Placental epithelial cell (primary cell): ENCODE data around the gene SLFN12L. TPM values are rescaled to one million over a fixed set of nuclear protein-coding genes. Genes with fewer than 3 reads are reported as not detected.

ENCODE experiments used
- small RNA-seq: library from RNA; depleted of rRNA; stranded (forward); fragments of <200 nt; gene quantifications from one replicate; pipeline ENCODE3, GENCODE V24; 2012
- total RNA-seq: library from RNA; depleted of rRNA; stranded (reverse); fragments of >200 nt; gene quantifications from 2 replicates; pipeline ENCODE4 v1.2.3, GENCODE V29; 2012

SLFN12L gene
- not detected in 2 replicates for total RNA-seq

DNA sequence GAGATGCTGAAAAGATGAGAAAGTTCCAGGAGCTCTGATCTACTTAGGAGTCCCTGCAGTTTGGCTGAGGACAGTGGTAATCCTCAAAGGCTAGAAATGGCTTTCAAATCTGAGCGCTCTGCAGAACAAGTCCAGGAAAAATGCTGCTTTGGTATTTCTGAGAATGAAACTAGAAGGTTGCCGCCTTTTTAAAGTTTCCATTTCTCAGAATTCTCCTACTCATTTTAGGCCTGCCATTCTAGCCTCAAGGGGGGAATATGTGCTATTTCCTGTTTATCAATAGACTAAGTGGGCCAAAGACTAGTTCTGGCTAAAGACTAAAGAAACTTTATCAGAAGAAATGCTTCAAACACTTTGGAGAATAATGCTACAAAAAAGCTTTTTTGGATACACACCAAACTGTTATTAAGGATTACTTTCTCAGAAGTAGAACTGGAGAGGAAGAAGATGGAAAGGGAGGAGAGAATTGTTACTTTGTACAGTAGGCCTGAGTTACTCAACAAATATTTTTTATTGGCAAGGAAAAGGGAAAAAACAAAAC is at the start of gene SLFN12L:
TSS of gene SLFN12L (minus strand) at position 78 of the 541 bp plus-strand sequence. CDS start 15,314 bp downstream, outside the sequence.

DNA sequence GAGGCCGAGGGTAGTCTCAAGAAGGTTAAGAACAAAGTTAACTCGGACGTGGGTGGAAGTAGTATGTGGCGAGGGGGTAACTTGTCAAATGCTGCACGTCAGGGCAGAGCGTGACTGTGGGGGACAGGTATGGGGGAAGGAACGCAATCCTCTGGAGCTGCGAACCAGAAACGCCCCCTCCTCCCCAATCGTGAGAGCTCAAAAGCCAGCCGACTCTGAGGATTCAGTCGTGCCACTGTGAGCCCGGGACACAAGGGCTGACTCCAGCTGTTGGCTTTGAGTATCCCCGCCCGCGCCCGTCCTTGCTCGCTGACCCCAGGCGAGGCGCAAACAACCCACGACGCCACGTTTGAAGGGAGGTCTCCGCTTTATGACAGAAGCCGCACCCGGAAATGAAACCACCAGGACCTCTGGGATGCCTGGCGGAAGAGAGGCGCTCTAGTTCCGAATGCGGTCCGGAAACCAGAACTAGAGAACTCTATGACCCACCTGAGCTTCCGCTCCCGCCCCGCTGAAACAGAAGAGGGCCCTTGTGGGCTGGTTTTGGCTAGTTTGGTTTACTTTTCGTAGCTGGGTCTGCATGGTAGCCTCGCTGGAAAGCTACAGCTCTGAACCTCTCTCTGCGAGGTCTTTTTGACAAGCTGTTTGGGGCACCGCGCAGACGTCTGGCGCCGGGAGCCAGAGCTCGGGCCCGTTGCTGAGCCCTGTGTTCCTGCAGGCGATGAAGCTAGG is 40.9 kb upstream of the SLFN12L start, which contains the start of gene PEX12:
TSS of gene PEX12 (minus strand) at position 375 of the 732 bp plus-strand sequence. CDS start 550 bp downstream, outside the sequence.

GRCh38 chr17:35560703-35561102 is 23.2 kb upstream of the SLFN12L start, which contains the start of gene SLFN14:
Gene SLFN14, minus strand, starts transcription at chr17:35560819. Its CDS starts 2,757 bp downstream, at chr17:35558062.

GRCh38 chr17:35448214-35448898 is 89.1 kb downstream of the SLFN12L start, which contains the start of gene SLFN13:
Gene SLFN13, minus strand, starts transcription at chr17:35448766. Its CDS starts 3,086 bp downstream, at chr17:35445680.

GRCh38 chr17:35432176-35433074 is 105.1 kb downstream of the SLFN12L start, which contains the start of gene SLFN12:
Gene SLFN12, minus strand, starts transcription at chr17:35432500. Its CDS starts 9,472 bp downstream, at chr17:35423028.

Small RNA genes lying within 50 kb of the gene (small RNA-seq; reads per million reads assigned to genes)
- gene AC015911.1 (0.14 reads per million), gene SNORD7 (16.6 reads per million, percentile 96 among the genes with 10 or more reads in this experiment)

Other genes starting within 250 kb of the SLFN12L start
- 0.22 and 0.39 TPM in 2 replicates for gene SLFN11, start 164.1 kb downstream of the SLFN12L start, total RNA-seq
- 27.5 and 45.8 TPM in 2 replicates for gene SLFN12, start 105.2 kb downstream of the SLFN12L start, total RNA-seq
- 6.7 and 8.9 TPM in 2 replicates for gene SLFN13, start 88.9 kb downstream of the SLFN12L start, total RNA-seq
- gene SLFN14, start 23.1 kb upstream of the SLFN12L start, total RNA-seq = not detected in 2 replicates
- 9.0 and 9.8 TPM in 2 replicates for gene PEX12, start 40.9 kb upstream of the SLFN12L start, total RNA-seq
- 146 and 182 TPM in 2 replicates for gene AP2B1, start 49.6 kb upstream of the SLFN12L start, total RNA-seq
- 0.39 and 0.65 TPM in 2 replicates for gene RASL10B, start 194.0 kb upstream of the SLFN12L start, total RNA-seq
- not detected in 2 replicates for gene GAS2L2, start 215.6 kb upstream of the SLFN12L start, total RNA-seq
- not detected in 2 replicates for gene C17orf50, start 223.2 kb upstream of the SLFN12L start, total RNA-seq